Osteoblast (primary cell): ENCODE data around the gene S100A8. TPM values are rescaled to one million over a fixed set of nuclear protein-coding genes. Genes with fewer than 3 reads are reported as not detected.

Source experiments
- DNase-seq: peaks from one replicate; pipeline ENCODE4 v3.0.0; 2011; ENCODE audit warnings: low spot score, mixed read lengths; ENCODE audit not compliant: insufficient read length; ENCODE audit errors: missing footprints
- H2AFZ ChIP-seq: 2 replicates; pipeline ENCODE4 v1.6.0; 2011; ENCODE audit warnings: mild to moderate bottlenecking, low read length
- H3K27ac ChIP-seq: 2 replicates; pipeline ENCODE4 v1.5.1; 2011; ENCODE audit warnings: mild to moderate bottlenecking, low read depth, low read length, moderate library complexity
- H3K27me3 ChIP-seq: 2 replicates; pipeline ENCODE4 v1.6.0; 2012; ENCODE audit warnings: mild to moderate bottlenecking, control low read depth, inconsistent platforms, low read length, moderate library complexity; ENCODE audit not compliant: insufficient read depth
- H3K36me3 ChIP-seq: 2 replicates; pipeline ENCODE4 v1.5.1; 2011; ENCODE audit warnings: mild to moderate bottlenecking, low read length, control low read depth, moderate library complexity; ENCODE audit not compliant: insufficient read depth
- H3K4me1 ChIP-seq: 2 replicates; pipeline ENCODE4 v1.5.1; 2011; ENCODE audit warnings: mild to moderate bottlenecking, low read length, control low read depth, moderate library complexity; ENCODE audit not compliant: insufficient read depth
- H3K4me2 ChIP-seq: 2 replicates; pipeline ENCODE4 v1.6.0; 2011; ENCODE audit warnings: mild to moderate bottlenecking, low read length; ENCODE audit not compliant: insufficient read depth
- H3K4me3 ChIP-seq: fragments of 200-600 bp; sonication (generic); 3 replicates; pipeline ENCODE4 v1.5.1; 2012; ENCODE audit warnings: mild to moderate bottlenecking, low read length, inconsistent platforms; ENCODE audit not compliant: insufficient read depth
- H3K79me2 ChIP-seq: 2 replicates; pipeline ENCODE4 v1.6.0; 2012; ENCODE audit warnings: mild to moderate bottlenecking, low read length, control low read depth, inconsistent platforms; ENCODE audit not compliant: insufficient read depth
- H3K9me3 ChIP-seq: 2 replicates; pipeline ENCODE4 v1.5.1; 2011; ENCODE audit warnings: low read depth, low read length, control low read depth
- H4K20me1 ChIP-seq: 2 replicates; pipeline ENCODE4 v1.6.0; 2012; ENCODE audit warnings: mild to moderate bottlenecking, low read length, control low read depth; ENCODE audit not compliant: insufficient read depth
- total RNA-seq: library from RNA; depleted of rRNA; stranded (reverse); fragments of >200 nt; gene quantifications from 2 replicates; pipeline ENCODE4 v1.2.3, GENCODE V29; 2012
- TF ChIP-seq, protein P1 (sequence below): IDR thresholded peaks from 2 replicates; pipeline ENCODE4 v1.5.1; 2011; ENCODE audit warnings: mild to moderate bottlenecking, low read depth, low read length, moderate library complexity; ENCODE audit errors: extremely low read depth

The S100A8 gene
- total RNA-seq, 1 donor, result not detected

- no peaks in the 10 kb centered on the region for H3K4me1 ChIP-seq
- DNase-seq, result no peak
- H3K9me3 ChIP-seq, result no peaks in the 10 kb centered on the region
- H2AFZ ChIP-seq, result no peak overlapping the region
- no peaks in the 10 kb centered on the region for H3K36me3 ChIP-seq
- no peak overlapping the region for H3K4me3 ChIP-seq
- H3K4me2 ChIP-seq, result no peak overlapping the region
- H3K27me3 ChIP-seq, result no peaks in the 10 kb centered on the region
- H3K27ac ChIP-seq, result no peak overlapping the region
- no peaks in the 10 kb centered on the region for H3K79me2 ChIP-seq
- TF ChIP-seq, protein P1, sequence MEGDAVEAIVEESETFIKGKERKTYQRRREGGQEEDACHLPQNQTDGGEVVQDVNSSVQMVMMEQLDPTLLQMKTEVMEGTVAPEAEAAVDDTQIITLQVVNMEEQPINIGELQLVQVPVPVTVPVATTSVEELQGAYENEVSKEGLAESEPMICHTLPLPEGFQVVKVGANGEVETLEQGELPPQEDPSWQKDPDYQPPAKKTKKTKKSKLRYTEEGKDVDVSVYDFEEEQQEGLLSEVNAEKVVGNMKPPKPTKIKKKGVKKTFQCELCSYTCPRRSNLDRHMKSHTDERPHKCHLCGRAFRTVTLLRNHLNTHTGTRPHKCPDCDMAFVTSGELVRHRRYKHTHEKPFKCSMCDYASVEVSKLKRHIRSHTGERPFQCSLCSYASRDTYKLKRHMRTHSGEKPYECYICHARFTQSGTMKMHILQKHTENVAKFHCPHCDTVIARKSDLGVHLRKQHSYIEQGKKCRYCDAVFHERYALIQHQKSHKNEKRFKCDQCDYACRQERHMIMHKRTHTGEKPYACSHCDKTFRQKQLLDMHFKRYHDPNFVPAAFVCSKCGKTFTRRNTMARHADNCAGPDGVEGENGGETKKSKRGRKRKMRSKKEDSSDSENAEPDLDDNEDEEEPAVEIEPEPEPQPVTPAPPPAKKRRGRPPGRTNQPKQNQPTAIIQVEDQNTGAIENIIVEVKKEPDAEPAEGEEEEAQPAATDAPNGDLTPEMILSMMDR, result no peak
- H4K20me1 ChIP-seq, result no peaks in the 10 kb centered on the region
Observed at GRCh38 chr1:153428791-153429190, 37.9 kb upstream of the S100A8 start.

DNA sequence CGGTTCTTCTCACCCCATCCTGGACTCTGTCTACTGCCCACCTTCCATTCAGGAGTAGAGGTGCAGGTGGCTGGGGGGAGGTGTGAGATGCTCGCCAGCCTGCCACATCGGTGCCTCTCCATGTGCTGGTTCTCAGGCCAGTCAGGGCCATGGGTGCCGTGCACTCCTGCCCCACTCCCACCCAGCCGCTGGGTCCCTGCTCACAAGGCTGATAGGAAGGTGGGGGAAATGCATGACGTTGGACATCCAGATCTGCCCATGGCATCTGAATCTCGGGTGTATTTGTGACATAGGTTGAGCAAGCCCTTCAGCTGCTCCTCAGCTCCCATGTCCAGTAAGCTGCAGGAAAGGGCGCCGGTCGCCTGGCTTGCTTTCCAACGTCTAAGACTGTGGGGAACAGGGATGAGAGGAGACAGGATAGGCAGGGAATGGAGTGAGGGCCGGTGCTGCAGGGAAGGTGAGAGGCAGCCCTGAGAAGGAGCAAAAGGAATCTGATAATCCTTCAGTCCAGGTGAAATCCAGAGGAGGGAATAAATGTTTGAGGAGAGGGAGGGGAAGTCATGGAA lies 37.3 kb upstream of the S100A8 start:
- Histone ChIP-seq H3K79me2 (no peaks in the 10 kb centered on the region), H3K4me1 (no peaks in the 10 kb centered on the region), H3K4me3 (no peak overlapping the region), H3K27ac (no peak overlapping the region), H3K4me2 (no peak overlapping the region), H4K20me1 (no peaks in the 10 kb centered on the region), H3K27me3 (no peaks in the 10 kb centered on the region), H3K36me3 (no peaks in the 10 kb centered on the region), H3K9me3 (no peaks in the 10 kb centered on the region), H2AFZ (no peak overlapping the region)
- DNase-seq, result no peak
- TF ChIP-seq, protein P1, result no peak

GRCh38 chr1:153426809-153427208 lies 35.9 kb upstream of the S100A8 start:
- no peaks in the 10 kb centered on the region for H3K9me3 ChIP-seq
- H3K27ac ChIP-seq, result no peak overlapping the region
- H3K36me3 ChIP-seq, result no peaks in the 10 kb centered on the region
- TF ChIP-seq, protein P1, result no peak
- no peak for DNase-seq
- no peaks in the 10 kb centered on the region for H3K27me3 ChIP-seq
- H3K4me3 ChIP-seq, result no peak overlapping the region
- no peak overlapping the region for H3K4me2 ChIP-seq
- H4K20me1 ChIP-seq, result no peaks in the 10 kb centered on the region
- H2AFZ ChIP-seq, result no peak overlapping the region
- no peaks in the 10 kb centered on the region for H3K79me2 ChIP-seq
- no peaks in the 10 kb centered on the region for H3K4me1 ChIP-seq

DNA sequence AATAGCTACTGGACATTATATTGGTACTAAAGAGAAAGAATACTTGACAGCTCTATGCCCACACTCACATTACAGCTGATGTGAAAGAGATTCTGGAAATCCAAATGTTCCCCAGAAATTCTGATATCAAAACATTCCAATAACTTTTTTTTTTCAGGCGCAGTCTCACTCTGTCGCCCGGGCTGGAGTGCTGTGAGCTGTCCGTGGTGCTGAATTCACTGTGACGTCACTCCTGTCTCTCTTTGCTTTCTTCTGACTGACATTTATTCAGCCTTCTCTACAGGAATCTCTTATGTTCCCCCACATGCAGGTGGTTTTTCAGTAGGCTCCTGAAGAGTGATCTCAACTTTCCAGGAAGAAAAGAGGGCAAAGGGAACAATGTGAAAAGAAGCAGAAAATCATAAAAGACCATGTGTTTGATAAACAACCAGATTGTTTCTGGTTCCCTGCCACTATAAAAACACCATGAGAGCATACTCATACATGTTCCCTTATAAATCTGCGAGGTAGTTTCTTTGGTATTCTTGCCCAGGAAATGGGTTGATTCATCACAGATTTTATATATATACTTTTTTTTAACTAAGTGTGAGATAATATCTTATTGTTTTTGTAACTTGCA lies 31.7 kb upstream of the S100A8 start:
- Histone ChIP-seq H3K36me3 (no peaks in the 10 kb centered on the region), H3K27ac (no peak overlapping the region), H4K20me1 (no peaks in the 10 kb centered on the region), H3K4me3 (no peak overlapping the region), H3K4me2 (no peak overlapping the region), H3K27me3 (no peaks in the 10 kb centered on the region), H3K79me2 (no peaks in the 10 kb centered on the region), H2AFZ (no peak overlapping the region), H3K4me1 (no peaks in the 10 kb centered on the region), H3K9me3 (no peaks in the 10 kb centered on the region)
- TF ChIP-seq, protein P1, result no peak
- peak; percentile 89 for DNase-seq
